Stimulated activated CD8-positive, alpha-beta memory T cell treated with anti-CD3 and anti-CD28 coated beads, Interleukin-12 subunit alpha, Interleukin-12 subunit beta, amount 100 ng/mL, for 24 hours (primary cell): ENCODE measurements around the gene PPP1R3E.

Source experiments
- DNase-seq: peaks from one replicate; pipeline ENCODE4 v3.0.0-alpha.2; 2020; ENCODE audit errors: extremely low read depth

The PPP1R3E gene

DNA sequence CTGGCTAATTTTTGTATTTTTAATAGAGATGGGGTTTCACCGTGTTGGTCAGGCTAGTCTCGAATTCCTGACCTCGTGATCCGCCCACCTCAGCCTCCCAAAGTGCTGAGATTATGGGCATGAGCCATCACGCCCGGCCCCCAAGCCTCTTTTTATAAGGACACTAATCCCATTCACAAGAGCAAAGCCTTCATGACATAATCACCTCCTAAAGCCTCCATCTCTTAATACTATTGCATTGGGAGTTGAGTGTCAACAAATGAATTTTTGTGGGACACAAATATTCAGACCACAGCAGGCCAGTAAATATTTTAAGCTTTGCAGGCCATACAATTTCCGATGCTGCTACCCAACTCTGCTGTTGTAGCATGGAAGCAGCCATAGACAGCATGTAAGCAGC, 54.1 kb downstream of the PPP1R3E start:
- DNase-seq = no peak
